GM19351 (cell line): ENCODE measurements around the gene PRKCA.
"Not testable (repeated sequence)": the region's sequence is repeated elsewhere in the genome, so short reads cannot be mapped to it uniquely, and the experiment has no call there.

Source experiments
- ATAC-seq: cut with Tn5 transposase; IDR thresholded peaks from one replicate; pipeline ENCODE4 v1.9.1; 2021; ENCODE audit warnings: mild to moderate bottlenecking, moderate library complexity; ENCODE audit not compliant: unreplicated experiment

The PRKCA gene

DNA sequence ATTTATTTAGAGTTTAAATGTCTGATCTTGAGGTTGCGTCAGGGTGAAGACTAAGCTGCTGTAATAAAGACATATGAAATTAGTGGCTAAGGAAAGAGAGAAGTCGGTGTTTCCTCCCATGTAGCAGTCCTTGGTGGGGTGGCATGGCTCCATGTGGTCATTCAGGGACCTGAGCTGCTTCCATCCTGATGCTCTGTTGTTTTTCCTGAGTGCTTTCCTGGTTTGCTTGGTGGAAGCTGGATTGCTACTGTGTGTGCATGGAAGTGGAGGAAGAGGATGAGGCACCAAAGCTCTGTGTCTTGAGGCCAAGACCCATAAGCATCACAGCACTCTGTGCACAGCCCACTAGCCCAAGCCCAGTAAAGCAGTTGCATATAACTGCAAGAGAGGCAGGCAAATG, 290.7 kb downstream of the PRKCA start:
- no peak for ATAC-seq

GRCh38 chr17:66595893-66596292, 293.5 kb downstream of the PRKCA start:
- ATAC-seq = no peak

GRCh38 chr17:66602659-66603384, 300.4 kb downstream of the PRKCA start:
- no peak for ATAC-seq

DNA sequence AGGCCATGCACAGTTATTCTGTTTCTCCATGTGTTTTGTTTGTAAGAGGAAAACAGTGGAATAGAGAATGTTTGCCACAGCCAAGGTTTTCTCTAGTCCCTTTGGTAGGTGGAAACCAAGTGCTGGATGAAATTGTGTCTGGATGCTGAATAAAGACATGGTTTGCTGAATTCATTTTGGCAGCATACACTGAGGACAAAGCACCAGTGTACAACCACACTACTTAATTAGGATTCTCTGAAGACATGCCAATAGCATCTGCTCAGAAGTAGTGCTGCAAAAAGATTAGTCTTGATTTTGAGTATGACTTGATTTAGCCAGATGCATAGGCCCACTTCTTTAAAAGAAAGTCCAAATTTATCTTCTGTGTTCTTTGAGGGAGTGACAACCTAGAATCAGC, 302.0 kb downstream of the PRKCA start:
- ATAC-seq = no peak

- no peak for ATAC-seq
These were observed 303.1 kb downstream of the PRKCA start for GRCh38 chr17:66605541-66605940.

DNA sequence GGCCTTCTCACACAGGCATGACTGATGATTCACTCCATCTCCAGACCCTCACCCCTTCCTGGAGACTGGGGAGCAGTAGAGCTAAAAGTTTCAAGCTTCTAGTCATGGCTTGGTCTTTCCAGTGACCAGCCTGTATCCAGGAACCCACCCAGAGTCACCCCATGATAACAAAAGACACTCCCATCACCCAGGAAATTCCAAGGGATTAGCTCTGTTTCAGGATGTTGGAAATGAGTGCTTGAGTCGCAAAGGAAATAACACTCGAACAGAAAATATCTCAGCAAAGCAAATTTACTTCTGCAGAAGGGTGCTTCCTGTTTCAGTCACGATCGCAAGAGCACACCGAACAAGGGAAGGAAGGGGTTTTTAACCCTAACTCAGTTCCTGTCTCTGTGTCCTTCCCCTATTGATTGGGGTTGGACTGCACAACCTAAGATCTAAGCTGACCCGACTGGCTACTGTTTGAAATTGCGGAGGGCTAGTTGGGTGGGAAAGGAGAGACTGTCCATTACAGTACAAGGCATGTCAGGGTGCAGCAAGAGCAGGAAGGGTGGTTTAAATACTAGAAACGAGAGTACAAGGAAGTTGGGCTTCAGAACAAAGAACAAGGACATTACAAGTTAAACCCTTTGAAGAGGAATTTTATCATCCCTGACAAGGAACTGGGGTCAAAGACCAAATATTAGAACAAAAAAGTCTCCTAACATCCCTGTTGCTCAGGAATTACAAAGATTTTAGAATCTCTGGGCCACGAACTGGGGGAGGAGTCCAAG, 308.1 kb downstream of the PRKCA start:
- no peak for ATAC-seq

DNA sequence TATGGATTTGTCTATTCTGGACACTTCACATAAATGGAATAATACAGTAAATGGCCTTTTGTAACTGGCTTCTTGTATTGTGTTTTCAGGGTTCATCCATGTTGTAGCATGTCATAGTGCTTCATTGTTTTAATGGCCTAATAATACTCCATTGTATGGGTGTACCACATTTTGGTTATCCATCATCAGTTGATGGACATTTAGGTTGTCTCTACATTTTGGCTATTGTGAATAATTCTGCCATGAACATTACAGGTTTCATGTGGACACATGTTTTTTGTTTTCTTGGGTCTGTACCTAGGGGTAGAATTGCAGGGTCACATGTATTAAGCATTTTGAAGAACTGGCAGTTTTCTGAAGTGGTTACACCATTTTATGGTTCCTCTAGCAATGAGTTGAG, 309.0 kb downstream of the PRKCA start:
- no peak for ATAC-seq

DNA sequence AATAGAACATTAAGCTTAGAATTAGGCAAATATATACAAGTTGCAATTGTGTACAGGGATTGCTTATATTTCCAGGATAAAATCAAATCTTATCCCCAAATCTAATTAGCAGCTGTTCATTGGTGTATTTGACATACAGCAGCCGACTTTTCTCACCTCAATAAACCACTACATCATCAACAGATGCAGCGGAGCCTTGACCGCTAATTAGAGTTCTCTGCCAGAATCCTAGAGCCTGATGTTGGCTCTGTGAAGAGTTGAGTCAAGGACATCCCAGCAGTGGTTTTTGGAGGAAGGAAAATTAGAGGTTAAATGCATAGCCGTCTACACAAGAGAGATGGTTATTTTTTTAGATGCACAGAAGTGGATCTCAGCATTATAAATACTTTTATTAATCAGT, 310.6 kb downstream of the PRKCA start:
- ATAC-seq = no peak

DNA sequence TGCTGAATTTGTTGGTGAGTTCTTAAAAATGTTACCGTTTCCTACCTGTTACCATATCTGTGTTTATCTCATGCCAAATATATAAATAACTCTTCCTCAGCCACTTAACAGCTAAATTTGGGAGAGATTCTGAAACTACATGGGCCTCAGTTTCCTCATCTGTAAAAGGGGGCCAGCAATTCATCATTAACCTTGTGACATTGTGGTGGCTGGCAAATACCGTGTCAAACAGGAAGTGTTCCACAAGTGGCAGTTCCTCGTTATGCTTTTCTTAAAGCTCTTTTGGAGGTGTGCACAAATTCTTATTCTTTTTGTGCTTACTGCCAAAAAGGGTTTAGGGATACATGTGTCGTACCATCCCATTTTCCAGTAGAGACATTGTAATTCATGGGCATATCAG, 312.1 kb downstream of the PRKCA start:
- no peak for ATAC-seq

DNA sequence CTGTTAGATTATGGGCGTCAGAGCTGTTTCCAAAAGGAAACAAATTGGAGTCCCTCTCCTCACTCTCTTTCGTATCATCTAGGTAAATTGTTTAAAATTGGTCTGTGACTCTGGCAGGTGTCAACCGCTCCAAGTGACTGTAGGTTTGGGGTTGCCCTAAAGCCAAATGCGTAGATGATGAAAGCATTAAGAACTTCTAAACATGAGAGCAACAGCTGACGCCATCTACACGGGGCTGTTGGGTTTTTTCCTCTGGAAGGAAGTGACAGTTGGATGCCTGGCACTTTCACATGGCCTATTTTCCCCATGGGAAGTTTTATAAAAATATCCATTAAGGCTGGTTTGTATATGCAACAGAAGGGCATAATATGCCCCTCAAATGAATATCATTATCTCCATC, 316.8 kb downstream of the PRKCA start:
- ATAC-seq = no peak

DNA sequence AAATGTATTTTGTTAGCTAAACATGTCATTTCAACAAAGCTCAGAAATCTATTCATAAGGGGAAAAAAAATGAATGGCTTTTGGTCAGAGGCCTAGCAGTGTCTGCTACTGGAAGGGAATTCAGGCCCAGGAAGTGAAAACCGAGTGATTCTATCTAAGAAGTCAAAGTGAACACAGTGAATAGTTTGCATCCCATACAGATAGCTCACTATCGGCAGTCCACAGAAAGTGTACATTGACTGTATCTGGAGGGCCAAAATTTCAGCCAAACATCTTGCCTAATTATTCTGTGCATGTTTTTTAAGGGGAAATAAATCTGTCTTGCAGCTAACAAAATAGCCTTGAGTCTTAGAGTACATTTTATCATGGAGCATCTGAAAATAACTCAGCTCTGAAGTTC, 318.1 kb downstream of the PRKCA start:
- no peak for ATAC-seq

DNA sequence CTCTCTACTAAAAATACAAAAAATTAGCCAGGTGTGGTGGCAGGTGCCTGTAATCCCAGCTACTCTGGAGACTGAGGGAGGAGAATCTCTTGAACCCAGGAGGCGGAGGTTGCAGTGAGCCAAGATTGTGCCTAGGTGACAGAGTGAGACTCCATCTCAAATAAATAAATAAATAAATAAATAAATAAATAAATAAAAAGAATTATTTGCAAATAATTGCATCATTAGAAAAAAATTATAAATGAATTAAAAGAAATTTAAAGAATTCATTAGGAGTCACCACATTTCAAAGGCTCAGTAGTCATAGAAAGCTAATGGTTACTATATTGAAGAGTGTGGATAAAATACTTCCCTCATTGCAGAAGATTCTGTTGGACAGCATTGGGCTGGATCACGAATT, 322.2 kb downstream of the PRKCA start:
- not testable (repeated sequence) for ATAC-seq

GRCh38 chr17:66625311-66625767, 322.9 kb downstream of the PRKCA start:
- no peak for ATAC-seq

GRCh38 chr17:66627985-66628384, 325.6 kb downstream of the PRKCA start:
- ATAC-seq = no peak

DNA sequence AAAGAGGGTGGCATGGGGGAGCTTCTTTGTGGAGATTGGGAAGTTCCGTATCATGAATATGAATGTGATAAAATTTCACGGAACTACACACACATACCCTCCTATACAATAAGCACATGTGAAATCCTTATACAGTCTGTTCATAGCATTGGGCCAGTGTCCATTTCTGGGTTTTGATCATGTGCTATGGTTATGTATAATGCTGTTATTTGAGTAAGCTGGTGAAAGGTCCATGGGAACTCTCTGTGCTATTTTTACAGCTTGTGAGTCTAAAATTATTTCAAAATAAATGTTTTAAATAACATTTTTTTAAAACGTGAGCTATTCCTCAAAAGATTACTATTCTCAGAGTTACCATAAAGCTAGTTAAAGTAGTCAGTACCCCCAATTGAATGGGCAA, 327.3 kb downstream of the PRKCA start:
- no peak for ATAC-seq

GRCh38 chr17:66630379-66630778, 328.0 kb downstream of the PRKCA start:
- ATAC-seq = no peak

DNA sequence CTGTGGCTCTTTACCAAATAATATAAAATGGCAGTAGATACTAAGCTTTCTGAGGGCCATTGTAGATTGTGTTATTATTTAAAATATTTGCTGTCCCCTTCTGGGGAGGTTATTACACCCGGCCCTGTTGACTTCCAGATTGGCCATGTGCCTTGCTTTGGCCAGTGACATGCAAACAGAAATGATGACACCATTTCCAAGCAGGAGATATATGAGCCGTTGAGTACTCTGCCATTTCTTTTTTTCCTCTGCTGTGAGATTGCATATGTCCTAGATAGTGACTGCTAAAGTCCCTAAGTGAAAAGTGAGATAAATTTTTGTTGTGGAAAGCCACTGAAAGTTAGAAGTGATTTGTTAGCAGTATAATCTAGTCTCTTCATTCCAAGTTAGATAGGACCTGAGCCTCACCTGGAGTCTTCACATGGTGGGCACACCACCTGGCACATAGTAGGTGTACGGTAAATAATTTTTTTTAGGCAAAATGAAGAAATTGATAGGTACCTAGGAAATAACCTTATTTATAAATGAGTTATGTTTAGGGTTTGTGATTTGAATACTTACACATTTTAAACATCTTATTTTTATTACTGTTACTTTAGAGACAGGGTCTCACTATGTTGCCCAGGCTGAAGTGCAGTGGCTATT, 328.5 kb downstream of the PRKCA start:
- no peak for ATAC-seq

- no peak for ATAC-seq
These were observed 330.3 kb downstream of the PRKCA start for GRCh38 chr17:66632731-66633130.

DNA sequence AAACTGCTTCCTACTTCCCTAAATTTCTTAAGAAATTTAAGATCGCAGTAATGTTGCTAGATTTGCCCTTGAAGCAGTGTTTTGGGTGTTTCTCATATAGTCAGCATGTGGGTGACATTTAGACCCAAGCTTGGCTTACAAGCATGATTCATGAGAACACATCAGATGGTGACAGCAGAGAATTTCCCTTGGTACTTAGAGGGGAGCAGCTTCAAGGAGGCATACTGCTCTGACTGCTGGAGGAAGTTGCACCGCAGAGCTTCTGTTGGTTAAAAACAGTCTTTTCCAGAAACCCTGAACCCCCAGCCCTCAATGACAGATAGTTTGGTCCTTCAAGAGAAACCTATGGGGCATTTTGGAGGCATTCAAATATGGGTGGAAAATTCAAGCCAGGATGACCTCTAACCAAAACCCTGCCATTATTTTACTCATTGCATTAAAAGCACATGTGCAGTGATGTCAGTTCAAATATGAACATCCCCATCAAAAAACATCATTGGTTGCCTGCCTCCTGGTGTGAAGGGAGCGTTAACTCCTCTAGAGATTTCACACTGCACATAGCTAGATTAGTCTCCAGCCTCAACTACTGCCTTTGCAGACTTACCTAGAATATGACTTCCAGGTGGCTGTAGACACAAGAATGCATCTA, 331.0 kb downstream of the PRKCA start:
- no peak for ATAC-seq

- ATAC-seq = no peak
These were observed 331.8 kb downstream of the PRKCA start for GRCh38 chr17:66634193-66634592.

DNA sequence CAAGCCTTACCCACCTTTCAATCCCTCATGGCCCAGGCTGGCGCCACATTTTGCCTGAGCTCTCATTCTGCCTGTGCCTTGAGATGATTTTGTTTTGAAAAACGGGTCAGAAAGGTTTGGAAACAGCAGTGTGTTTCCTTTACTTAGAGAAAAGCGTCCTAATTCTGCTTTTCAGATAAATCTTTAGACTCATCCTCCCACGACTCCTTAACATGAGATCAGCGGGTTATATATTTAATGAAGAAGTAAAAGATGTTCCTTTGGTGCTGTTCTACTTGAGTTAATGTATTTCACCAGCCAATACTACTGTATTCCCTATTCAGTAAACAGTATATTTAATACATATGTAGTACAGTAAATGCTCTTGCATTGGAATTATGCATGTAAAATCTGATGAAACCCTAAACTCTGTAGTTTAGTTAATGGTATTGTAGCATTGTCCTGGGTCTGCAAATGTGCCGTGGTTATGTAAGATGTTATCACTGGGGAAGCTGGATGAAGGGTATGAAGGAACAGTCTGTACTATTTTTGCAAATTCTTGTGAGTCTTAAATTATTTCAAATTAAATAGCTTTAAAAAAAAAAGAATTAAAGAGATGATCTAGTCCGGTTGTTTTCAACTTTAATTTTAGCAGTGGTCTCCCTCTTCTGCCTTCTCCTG, 333.1 kb downstream of the PRKCA start:
- ATAC-seq = no peak
